Activated CD8-positive, alpha-beta T cell treated with anti-CD3 and anti-CD28 coated beads, Interleukin-2, amount 10 ng/mL, durations not matched to agents 7 days and 5 days (primary cell): ENCODE measurements around the gene UVRAG. TPM values are rescaled to one million over a fixed set of nuclear protein-coding genes. Genes with fewer than 3 reads are reported as not detected.

Experiments
- ATAC-seq: fragments of 150-1000 bp; cut with Tn5 transposase; one replicate; pipeline ENCODE4 v1.10.0; 2021; ENCODE audit warnings: moderate library complexity
- CTCF ChIA-PET: fragments of 350-600 bp; sonication (Branson Sonifier 250); formaldehyde crosslinking; loops from one replicate; lab custom pipeline; 2021; ENCODE audit warnings: antibody characterized with exemption; lab: Charles Lee
- POLR2A ChIA-PET: fragments of 350-600 bp; sonication (Branson Sonifier 250); formaldehyde crosslinking; loops from one replicate; lab custom pipeline; 2021; ENCODE audit warnings: antibody characterized with exemption; lab: Charles Lee
- DNase-seq: peaks from one replicate; pipeline ENCODE4 v3.0.0-alpha.2; 2020
- H3K27ac Mint-ChIP-seq: one replicate; pipeline ENCODE4 v1.8.0; 2021; ENCODE audit warnings: mild to moderate bottlenecking, mixed read lengths
- H3K27me3 Mint-ChIP-seq: one replicate; pipeline ENCODE4 v1.8.0; 2021; ENCODE audit warnings: low read depth, mixed read lengths
- H3K36me3 Mint-ChIP-seq: one replicate; pipeline ENCODE4 v1.8.0; 2021; ENCODE audit warnings: low read depth, mixed read lengths
- H3K4me1 Mint-ChIP-seq: one replicate; pipeline ENCODE4 v1.8.0; 2021; ENCODE audit warnings: low read depth, mixed read lengths
- H3K4me3 Mint-ChIP-seq: one replicate; pipeline ENCODE4 v1.8.0; 2021; ENCODE audit warnings: mild to moderate bottlenecking, mixed read lengths
- H3K9me3 Mint-ChIP-seq: one replicate; pipeline ENCODE4 v1.8.0; 2022; ENCODE audit warnings: mixed read lengths; ENCODE audit not compliant: insufficient read depth
- total RNA-seq, 2 experiments: library from RNA; stranded (reverse); gene quantifications; one replicate each; pipeline ENCODE4 v1.2.3, GENCODE V29; 2021

UVRAG gene
- total RNA-seq, 2 experiments from 2014 or later, result 19.8 to 21.1 TPM

DNA sequence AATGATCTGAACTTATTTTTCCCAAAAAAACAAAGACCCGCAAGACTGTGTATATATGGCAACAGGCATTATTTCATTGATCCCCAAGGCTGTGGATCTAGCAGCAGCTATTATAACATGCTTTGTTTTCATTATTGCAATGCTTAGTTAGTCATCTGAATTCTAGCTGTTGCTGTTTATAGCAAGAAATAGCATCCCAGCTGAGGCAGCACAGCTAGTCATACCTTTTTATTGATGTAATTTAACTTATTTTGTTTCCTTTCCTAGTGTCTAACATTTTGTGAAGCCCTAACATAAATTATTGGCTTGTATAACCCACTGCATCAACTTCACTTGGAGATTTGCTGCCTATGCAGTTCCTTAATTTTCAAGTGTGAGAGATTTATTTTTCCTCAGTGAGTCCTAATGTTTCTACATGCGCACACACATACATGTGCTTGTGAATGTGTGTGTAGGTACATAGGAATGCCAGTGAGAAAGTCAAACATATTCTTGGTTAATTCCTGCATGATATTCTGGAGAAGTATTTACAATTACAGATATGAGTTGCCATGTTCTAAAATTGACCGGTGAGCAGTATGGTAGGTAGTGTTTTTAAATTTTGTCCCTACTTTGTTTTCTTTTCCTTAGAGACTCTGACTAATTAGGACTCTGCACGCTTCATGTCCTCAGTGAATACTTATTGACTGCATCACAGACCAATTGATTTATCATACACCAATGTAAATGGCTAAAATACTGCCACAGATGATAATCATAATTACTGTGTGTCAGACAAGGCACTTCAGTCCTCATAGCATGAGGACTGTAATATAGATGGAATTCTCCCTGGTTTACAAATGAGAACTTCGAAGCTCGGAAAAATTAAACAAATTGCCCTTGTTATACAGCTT lies 272.0 kb downstream of the UVRAG start:
- H3K9me3 Mint-ChIP-seq, result peaks cover 11% of the 10 kb centered on the region
- H3K4me1 Mint-ChIP-seq, result no peaks in the 10 kb centered on the region
- ATAC-seq (no peak), DNase-seq (no peak)
- peaks cover 6% of the 10 kb centered on the region for H3K36me3 Mint-ChIP-seq
- no peak overlapping the region for H3K27ac Mint-ChIP-seq
- ChIA-PET POLR2A (no interaction called here), CTCF (no interaction called here)
- no peak overlapping the region for H3K4me3 Mint-ChIP-seq
- H3K27me3 Mint-ChIP-seq, result no peaks in the 10 kb centered on the region

DNA sequence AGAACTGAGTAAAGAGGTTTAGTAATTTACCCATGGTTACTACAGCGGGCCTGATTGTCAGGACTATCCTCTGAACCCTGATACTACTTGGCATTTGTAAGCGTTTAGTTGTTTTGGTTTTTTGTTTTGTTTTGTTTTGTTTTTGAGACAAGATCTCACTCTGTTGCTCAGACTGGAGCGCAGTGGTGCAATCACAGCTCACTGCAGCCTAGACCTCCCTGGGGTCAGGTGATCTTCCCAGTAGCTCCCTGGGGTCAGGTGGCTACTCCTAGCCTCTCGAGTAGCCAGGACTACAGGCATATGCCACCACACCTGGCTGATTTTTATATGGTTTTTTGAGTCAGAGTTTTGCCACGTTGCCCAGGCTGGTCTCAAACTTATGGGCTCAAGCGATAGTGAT lies 272.7 kb downstream of the UVRAG start:
- POLR2A ChIA-PET, result no interaction called here
- Mint-ChIP-seq H3K27me3 (no peaks in the 10 kb centered on the region), H3K36me3 (peaks cover 8% of the 10 kb centered on the region), H3K4me3 (no peak overlapping the region), H3K27ac (no peak overlapping the region), H3K4me1 (no peaks in the 10 kb centered on the region), H3K9me3 (peaks cover 11% of the 10 kb centered on the region)
- CTCF ChIA-PET, result no interaction called here
- DNase-seq, result no peak
- ATAC-seq, result no peak

DNA sequence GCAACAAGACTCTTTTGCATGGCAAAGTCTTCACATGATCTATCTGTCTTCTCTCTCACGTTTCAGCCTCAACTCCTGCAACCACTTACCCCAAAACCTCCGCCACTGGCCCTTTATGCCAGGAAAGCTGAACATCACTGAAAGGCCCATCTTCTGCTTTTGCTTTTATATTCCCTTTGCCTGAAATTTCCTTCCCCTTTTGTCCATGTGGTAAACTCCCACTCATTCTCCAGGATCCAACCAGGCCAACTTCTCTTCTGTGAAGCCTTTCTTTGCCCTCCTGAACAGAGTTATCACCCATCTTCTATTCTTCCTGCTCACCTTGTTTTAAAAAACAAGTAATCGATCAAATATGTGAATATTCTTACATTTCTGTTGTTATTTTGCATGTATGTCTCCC lies 273.5 kb downstream of the UVRAG start:
- H3K4me1 Mint-ChIP-seq, result no peaks in the 10 kb centered on the region
- no peak overlapping the region for H3K4me3 Mint-ChIP-seq
- ATAC-seq, result no peak
- H3K36me3 Mint-ChIP-seq, result peaks cover 10% of the 10 kb centered on the region
- peaks cover 11% of the 10 kb centered on the region for H3K9me3 Mint-ChIP-seq
- POLR2A ChIA-PET, result no interaction called here
- no peaks in the 10 kb centered on the region for H3K27me3 Mint-ChIP-seq
- CTCF ChIA-PET, result no interaction called here
- DNase-seq, result no peak
- no peak overlapping the region for H3K27ac Mint-ChIP-seq

DNA sequence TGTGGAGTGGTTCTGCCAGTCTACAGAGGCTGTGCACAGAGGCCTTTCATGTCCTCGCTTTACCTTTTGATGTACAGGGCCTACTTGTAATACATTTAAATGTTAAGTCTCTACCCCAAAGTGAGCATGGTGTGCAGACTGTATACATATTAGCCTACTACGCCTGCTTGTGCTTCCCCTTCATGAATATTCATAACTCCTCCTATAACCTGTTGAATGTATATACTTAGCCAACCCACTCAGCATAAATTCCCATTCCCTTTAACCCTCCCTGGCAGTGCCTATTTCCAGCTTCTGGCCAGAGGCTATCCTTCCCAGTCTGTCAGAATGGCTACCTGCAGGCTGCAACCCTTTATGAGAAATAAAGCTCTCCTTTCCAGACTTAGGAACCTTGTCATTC lies 275.2 kb downstream of the UVRAG start:
- Mint-ChIP-seq H3K27me3 (no peaks in the 10 kb centered on the region), H3K4me3 (no peak overlapping the region), H3K27ac (no peak overlapping the region), H3K9me3 (peaks cover 11% of the 10 kb centered on the region), H3K4me1 (no peaks in the 10 kb centered on the region), H3K36me3 (peaks cover 10% of the 10 kb centered on the region)
- POLR2A ChIA-PET, result no interaction called here
- CTCF ChIA-PET, result no interaction called here
- ATAC-seq (no peak), DNase-seq (no peak)

DNA sequence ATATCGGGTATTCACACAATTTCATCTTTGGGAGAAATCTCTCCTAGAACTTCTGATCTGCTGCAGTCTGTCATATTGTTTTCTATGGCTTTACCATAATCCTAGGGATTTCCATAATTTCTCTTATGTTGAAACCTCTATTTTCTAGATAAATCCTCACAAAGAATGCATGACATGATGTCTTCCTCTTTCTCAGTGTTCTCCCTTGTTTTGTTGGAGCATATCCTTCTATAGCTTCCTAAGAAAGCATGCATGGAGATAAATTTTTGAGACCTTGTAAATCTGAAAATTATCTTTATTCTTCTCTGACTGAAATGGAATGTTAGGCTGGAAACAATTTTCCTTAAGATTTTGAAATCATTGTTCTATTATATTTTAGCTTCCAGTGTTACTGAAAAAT lies 275.8 kb downstream of the UVRAG start:
- DNase-seq (no peak), ATAC-seq (no peak)
- ChIA-PET POLR2A (interaction anchor here (0.6 kb wide), 1 partner anchor 77 kb away, joined by 3 read pairs; no protein-coding TSS in a partner anchor), CTCF (interaction anchor here (1.1 kb wide), 1 partner anchor 61 kb away, joined by 3 read pairs; no protein-coding TSS in a partner anchor)
- Mint-ChIP-seq H3K27ac (no peak overlapping the region), H3K36me3 (peaks cover 10% of the 10 kb centered on the region), H3K9me3 (peaks cover 11% of the 10 kb centered on the region), H3K4me1 (no peaks in the 10 kb centered on the region), H3K4me3 (no peak overlapping the region), H3K27me3 (no peaks in the 10 kb centered on the region)

DNA sequence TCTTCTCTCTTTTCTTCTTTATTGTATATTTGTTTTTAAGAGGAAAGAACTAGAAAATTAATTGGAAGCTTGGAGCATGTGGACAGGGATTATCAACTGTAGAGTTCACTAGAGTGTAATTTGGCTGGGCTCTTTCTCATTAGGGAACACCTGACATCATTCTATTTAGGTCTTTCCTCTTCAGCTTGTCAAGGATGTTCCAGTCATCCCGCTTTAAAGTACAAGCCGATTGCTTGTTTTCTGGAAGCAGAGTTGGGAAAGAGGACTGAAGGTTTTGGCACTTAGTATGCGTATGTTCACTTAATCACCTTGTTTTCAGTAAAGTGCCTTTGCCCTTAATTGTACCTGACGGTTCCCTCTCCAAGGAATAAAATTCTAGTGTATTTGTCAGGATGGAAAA lies 279.7 kb downstream of the UVRAG start:
- Mint-ChIP-seq H3K4me3 (no peak overlapping the region), H3K27ac (no peak overlapping the region), H3K4me1 (no peaks in the 10 kb centered on the region), H3K36me3 (peaks cover 10% of the 10 kb centered on the region), H3K27me3 (no peaks in the 10 kb centered on the region), H3K9me3 (peaks cover 11% of the 10 kb centered on the region)
- no peak for ATAC-seq
- DNase-seq, result no peak
- CTCF ChIA-PET, result no interaction called here
- POLR2A ChIA-PET, result no interaction called here

DNA sequence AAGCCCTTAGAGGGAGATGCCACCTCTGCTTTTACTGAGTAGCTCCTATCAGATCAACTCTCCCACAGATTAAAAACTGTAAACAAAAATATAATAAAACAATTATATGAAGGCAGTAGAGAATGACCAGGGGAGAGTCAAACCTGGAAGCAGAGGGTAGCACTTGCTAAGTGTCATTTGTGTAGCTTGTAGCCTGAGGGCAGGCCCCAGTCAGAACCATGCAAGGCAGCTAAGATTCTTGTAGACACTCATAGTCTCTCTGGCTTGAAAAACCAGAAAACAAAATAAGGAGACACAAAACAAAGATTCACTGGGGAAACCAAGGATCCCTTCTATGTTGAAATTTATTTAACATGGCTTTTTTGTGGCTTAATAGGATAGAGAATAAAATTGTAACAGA lies 280.9 kb downstream of the UVRAG start:
- ChIA-PET CTCF (interaction anchor here (1.7 kb wide), 1 partner anchor 56 kb away, joined by 7 read pairs; no protein-coding TSS in a partner anchor), POLR2A (no interaction called here)
- Mint-ChIP-seq H3K27me3 (no peaks in the 10 kb centered on the region), H3K4me1 (no peaks in the 10 kb centered on the region), H3K36me3 (peaks cover 6% of the 10 kb centered on the region), H3K4me3 (no peak overlapping the region), H3K27ac (no peak overlapping the region), H3K9me3 (peaks cover 7% of the 10 kb centered on the region)
- no peak for ATAC-seq
- no peak for DNase-seq

DNA sequence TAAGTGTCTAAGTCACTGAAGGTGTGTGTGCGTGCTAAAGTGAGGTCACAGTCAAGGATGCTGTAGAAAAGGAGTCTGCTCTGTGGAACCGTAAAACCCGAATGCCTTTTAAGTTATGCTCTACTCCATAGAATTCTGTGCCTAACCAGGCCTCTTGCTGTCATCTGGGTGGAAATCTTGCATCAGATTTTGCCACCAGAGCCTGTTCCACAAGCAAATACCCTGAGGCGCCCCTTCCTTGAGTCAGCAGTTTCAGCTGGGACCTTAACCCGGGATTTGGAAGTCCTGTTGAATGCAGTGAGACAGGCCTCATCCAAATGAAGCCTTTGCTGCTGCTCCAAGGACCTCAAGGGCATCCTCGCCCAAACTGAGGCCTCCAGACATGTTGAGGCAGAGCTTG lies 281.5 kb downstream of the UVRAG start:
- CTCF ChIA-PET, result interaction anchor here (1.7 kb wide), 1 partner anchor 56 kb away, joined by 7 read pairs; no protein-coding TSS in a partner anchor

DNA sequence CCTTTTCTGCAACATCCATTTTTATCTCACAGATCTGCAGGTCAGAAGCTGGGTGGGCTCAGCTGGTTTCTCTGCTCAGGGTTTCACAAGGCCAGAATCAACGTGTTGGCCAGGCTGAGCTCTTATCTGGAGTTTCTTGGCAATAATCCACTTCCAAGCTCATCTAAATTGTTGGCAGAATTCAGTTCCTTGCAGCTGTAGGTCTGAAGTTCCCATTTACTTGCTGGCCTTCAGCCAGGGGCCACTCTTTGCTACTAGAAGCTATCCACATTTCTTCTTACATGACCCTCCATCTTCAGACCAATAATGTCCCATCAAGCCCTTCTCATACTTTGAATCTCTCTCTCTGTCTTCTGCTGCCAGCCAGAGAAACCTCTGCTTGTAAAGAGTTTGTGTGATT lies 287.8 kb downstream of the UVRAG start:
- Mint-ChIP-seq H3K27me3 (no peaks in the 10 kb centered on the region), H3K4me1 (no peaks in the 10 kb centered on the region), H3K4me3 (no peak overlapping the region), H3K9me3 (no peaks in the 10 kb centered on the region), H3K36me3 (peaks cover 2% of the 10 kb centered on the region), H3K27ac (no peak overlapping the region)
- ATAC-seq (no peak), DNase-seq (no peak)
- POLR2A ChIA-PET, result interaction anchor here (0.6 kb wide), 1 partner anchor 393 kb away, joined by 3 read pairs; no protein-coding TSS in a partner anchor
- CTCF ChIA-PET, result no interaction called here

More for the DNA sequence above, 281.5 kb downstream of the UVRAG start:
- Mint-ChIP-seq H3K27me3 (no peaks in the 10 kb centered on the region), H3K4me1 (no peaks in the 10 kb centered on the region), H3K27ac (no peak overlapping the region), H3K4me3 (no peak overlapping the region), H3K9me3 (peaks cover under 1% of the 10 kb centered on the region), H3K36me3 (peaks cover 4% of the 10 kb centered on the region)
- no peak for ATAC-seq
- POLR2A ChIA-PET, result no interaction called here
- no peak for DNase-seq

DNA sequence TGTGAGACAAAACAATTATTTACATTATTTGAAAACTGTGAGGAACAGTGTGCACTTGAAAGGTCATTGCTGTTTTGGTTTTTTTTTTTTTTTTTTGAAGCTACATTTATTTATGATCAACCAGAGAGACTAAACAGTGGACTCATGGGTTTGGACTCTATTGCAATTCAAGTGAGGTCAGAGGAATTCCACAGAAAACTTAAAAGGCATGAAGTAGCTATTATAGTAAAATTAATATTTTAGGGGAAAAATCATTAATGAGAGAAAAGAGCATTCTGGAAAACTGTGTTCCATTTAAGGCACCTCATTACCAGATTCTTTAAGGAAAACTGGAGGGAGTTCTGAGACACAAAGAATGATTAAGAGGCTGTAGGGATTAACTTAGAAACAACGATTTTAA lies 288.4 kb downstream of the UVRAG start:
- H3K27ac Mint-ChIP-seq, result no peak overlapping the region
- H3K9me3 Mint-ChIP-seq, result no peaks in the 10 kb centered on the region
- H3K27me3 Mint-ChIP-seq, result no peaks in the 10 kb centered on the region
- H3K4me1 Mint-ChIP-seq, result no peaks in the 10 kb centered on the region
- ChIA-PET CTCF (no interaction called here), POLR2A (no interaction called here)
- H3K4me3 Mint-ChIP-seq, result no peak overlapping the region
- no peak for DNase-seq
- ATAC-seq, result no peak
- peaks cover 2% of the 10 kb centered on the region for H3K36me3 Mint-ChIP-seq

DNA sequence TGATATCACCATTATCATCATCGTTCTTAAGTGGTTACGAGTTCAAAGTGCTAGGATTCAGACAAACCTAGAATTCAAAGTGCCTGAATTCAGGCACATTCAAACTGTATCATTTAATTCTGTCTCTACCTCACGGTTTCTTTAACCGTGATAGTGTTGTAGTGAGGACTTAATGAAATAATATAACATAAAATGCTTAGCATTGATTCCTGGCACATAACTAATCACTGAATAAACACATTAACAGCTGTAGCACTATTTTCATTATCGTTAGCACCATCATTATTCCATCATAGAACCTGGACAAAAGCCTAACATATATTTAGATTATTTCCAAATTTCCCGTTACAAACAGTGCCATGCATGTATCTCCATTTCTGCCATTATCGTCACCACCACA lies 289.3 kb downstream of the UVRAG start:
- CTCF ChIA-PET, result no interaction called here
- DNase-seq, result no peak
- no peaks in the 10 kb centered on the region for H3K27me3 Mint-ChIP-seq
- H3K9me3 Mint-ChIP-seq, result no peaks in the 10 kb centered on the region
- ATAC-seq, result no peak
- peaks cover 2% of the 10 kb centered on the region for H3K36me3 Mint-ChIP-seq
- POLR2A ChIA-PET, result interaction anchor here (0.8 kb wide), 1 partner anchor 996 kb away, joined by 4 read pairs; no protein-coding TSS in a partner anchor
- H3K4me3 Mint-ChIP-seq, result no peak overlapping the region
- no peaks in the 10 kb centered on the region for H3K4me1 Mint-ChIP-seq
- no peak overlapping the region for H3K27ac Mint-ChIP-seq

DNA sequence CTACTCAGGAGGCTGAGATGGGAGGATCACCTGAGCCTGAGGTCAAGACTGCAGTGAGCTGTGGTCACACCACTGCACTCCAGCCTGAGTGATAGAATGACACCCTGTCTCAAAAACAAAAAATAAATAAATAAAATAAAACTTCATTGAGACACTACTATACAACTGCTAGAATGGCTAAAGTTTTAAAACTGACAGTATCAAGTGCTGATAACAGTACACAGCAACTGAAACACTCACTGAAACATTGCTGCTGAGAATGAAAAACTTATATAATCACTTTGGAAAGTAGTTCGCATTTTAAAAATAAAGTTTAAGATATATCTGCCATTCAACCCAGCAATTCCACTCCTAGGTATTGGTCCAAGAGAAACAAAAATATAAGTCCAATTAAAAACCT lies 290.6 kb downstream of the UVRAG start:
- DNase-seq (no peak), ATAC-seq (no peak)
- no peak overlapping the region for H3K4me3 Mint-ChIP-seq
- CTCF ChIA-PET, result no interaction called here
- H3K27me3 Mint-ChIP-seq, result no peaks in the 10 kb centered on the region
- POLR2A ChIA-PET, result no interaction called here
- no peaks in the 10 kb centered on the region for H3K9me3 Mint-ChIP-seq
- no peak overlapping the region for H3K27ac Mint-ChIP-seq
- no peaks in the 10 kb centered on the region for H3K4me1 Mint-ChIP-seq
- H3K36me3 Mint-ChIP-seq, result peaks cover 2% of the 10 kb centered on the region
